IPS-15b (cell line): ENCODE data around the gene CFAP251.
A peak's percentile ranks its signal among the peaks of the same experiment; 100 is the strongest.

Source experiments
- H3K27me3 ChIP-seq: one replicate; pipeline ENCODE4 v1.6.1; 2013; ENCODE audit warnings: low read length; ENCODE audit not compliant: control insufficient read depth, insufficient read depth
- H3K36me3 ChIP-seq: one replicate; pipeline ENCODE4 v1.6.1; 2013; ENCODE audit warnings: low read length; ENCODE audit not compliant: control insufficient read depth, insufficient read depth
- H3K4me1 ChIP-seq: one replicate; pipeline ENCODE4 v1.6.1; 2013; ENCODE audit warnings: mild to moderate bottlenecking, low read length; ENCODE audit not compliant: control insufficient read depth, insufficient read depth
- H3K4me3 ChIP-seq: one replicate; pipeline ENCODE4 v1.5.1; 2013; ENCODE audit warnings: low read depth, low read length
- H3K9ac ChIP-seq: one replicate; pipeline ENCODE4 v1.6.1; 2013; ENCODE audit warnings: low read depth, mild to moderate bottlenecking, low read length
- H3K9me3 ChIP-seq: one replicate; pipeline ENCODE4 v1.6.1; 2013; ENCODE audit warnings: mild to moderate bottlenecking, low read length; ENCODE audit not compliant: control insufficient read depth, insufficient read depth

CFAP251 gene

DNA sequence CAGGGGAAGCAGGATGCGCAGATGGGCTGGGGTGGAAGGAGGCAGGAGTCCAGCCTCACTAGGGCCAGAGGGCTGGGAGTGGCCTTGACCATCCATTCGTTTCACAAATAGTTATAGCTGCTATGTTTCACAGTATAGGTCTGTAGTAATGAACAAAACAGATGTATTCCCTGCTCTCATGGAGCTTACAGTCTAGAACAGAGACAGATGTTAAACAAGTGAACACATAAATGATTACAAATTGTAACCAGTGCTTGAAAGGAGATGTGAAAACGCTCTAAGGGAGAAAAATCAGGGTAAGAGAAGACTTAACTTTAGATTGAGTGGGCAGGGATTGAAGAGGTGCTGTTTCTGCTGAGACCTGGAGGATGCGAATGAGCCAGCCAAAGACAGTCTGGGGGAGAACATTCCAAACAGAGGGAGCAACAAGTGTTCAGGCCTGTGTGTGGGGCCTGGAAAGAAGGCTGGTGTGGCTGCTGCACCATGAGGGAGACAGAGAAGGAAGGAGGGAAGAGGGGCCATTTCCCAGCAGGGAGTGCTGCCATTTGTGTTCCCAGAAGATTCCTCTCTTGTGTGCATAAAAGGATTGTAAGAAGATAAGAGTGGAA lies 14.6 kb downstream of the CFAP251 start:
- H3K4me3 ChIP-seq, result no peak overlapping the region

DNA sequence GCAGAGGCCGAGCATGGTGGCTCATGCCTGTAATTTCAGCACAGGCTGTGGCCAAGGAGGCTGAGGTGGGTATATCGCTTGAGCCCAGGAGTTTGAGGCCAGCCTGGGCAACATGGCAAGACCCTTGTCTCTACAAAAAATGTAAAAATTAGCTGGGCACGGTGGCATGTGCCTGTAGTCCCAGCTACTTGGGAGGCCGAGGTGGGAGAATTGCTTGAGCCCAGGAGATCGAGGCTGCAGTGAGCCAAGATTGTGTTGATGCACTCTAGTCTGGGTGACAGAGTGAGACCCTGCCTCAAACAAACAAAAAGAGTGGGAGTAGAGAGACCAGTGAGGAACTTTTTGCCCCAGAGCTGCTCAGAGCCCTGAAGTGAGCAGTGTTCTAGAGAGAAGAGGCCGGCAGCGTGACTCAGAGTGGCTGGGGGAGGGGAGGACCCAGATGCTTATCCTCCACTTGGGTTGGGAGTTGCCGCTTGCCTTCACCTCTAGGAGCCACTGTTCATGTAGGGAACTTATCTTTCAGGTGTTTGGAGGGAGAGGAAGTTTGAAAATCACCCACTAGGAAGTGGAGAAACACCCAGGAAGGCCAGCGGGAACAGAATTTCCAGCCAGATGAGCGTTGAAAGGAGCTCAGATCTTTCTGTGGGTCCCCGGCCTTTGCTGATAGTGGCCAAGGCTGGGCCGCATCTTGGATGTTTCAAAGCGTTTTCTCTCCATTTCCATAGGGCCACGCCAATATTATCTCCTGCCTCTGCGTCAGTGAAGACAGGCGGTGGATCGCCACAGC lies 15.3 kb downstream of the CFAP251 start:
- Histone ChIP-seq H3K9ac (peak overlapping the region; percentile 32), H3K27me3 (no peaks in the 10 kb centered on the region), H3K9me3 (no peaks in the 10 kb centered on the region), H3K4me3 (no peak overlapping the region), H3K4me1 (peaks cover 3% of the 10 kb centered on the region), H3K36me3 (no peaks in the 10 kb centered on the region)

More for the DNA sequence above, 14.6 kb downstream of the CFAP251 start:
- Histone ChIP-seq H3K9me3 (no peaks in the 10 kb centered on the region), H3K27me3 (no peaks in the 10 kb centered on the region), H3K9ac (no peak overlapping the region), H3K4me1 (peaks cover 3% of the 10 kb centered on the region), H3K36me3 (no peaks in the 10 kb centered on the region)

GRCh38 chr12:121934309-121934664 lies 15.9 kb downstream of the CFAP251 start:
- no peaks in the 10 kb centered on the region for H3K9me3 ChIP-seq
- no peaks in the 10 kb centered on the region for H3K27me3 ChIP-seq
- H3K4me1 ChIP-seq, result peaks cover 3% of the 10 kb centered on the region
- no peaks in the 10 kb centered on the region for H3K36me3 ChIP-seq
- H3K9ac ChIP-seq, result no peak overlapping the region
- H3K4me3 ChIP-seq, result no peak overlapping the region

GRCh38 chr12:121937654-121938053 lies 19.3 kb downstream of the CFAP251 start:
- no peaks in the 10 kb centered on the region for H3K27me3 ChIP-seq
- no peaks in the 10 kb centered on the region for H3K36me3 ChIP-seq
- peaks cover 6% of the 10 kb centered on the region for H3K4me1 ChIP-seq
- no peak overlapping the region for H3K9ac ChIP-seq
- H3K9me3 ChIP-seq, result no peaks in the 10 kb centered on the region
- H3K4me3 ChIP-seq, result no peak overlapping the region

GRCh38 chr12:121939186-121939585 lies 20.8 kb downstream of the CFAP251 start:
- Histone ChIP-seq H3K36me3 (no peaks in the 10 kb centered on the region), H3K4me3 (no peak overlapping the region), H3K27me3 (no peaks in the 10 kb centered on the region), H3K9me3 (no peaks in the 10 kb centered on the region), H3K4me1 (peaks cover 4% of the 10 kb centered on the region), H3K9ac (no peak overlapping the region)

DNA sequence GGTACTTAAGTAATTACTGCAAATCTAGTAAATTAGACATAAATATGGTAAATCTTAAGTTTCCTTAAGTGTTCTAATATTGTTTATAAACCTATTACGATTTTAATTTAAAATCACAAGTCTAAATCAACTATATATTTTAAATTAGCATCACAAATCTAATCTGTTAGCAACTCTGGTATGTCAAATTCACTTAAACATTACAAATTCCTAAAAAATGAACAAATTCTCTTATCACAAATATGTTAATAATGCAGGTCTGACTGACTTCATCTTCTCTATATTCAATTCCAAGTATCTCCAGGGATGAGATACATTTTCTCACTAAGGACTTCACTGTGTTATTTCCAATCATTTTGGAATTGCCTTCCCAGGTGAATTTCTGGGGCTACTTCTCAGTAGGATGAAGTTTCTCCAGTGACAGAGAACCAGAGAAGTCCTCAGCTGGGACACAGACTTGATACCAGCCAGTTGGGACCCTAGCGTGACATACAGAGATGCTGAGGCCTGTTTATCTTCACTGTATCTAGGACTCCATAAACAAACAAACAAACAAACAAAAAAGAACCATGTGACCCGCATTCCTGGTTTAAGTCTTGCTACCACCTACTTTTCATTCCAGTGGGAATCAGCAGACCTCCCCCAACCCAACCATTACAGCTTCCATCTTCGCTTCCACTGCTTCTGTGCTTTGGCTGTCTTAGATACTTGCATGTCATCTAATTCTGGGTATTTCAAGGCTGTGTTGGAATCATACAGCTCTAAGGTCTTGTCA lies 21.8 kb downstream of the CFAP251 start:
- Histone ChIP-seq H3K9me3 (no peaks in the 10 kb centered on the region), H3K27me3 (no peaks in the 10 kb centered on the region), H3K9ac (no peak overlapping the region), H3K4me1 (peaks cover 4% of the 10 kb centered on the region), H3K4me3 (no peak overlapping the region), H3K36me3 (no peaks in the 10 kb centered on the region)

DNA sequence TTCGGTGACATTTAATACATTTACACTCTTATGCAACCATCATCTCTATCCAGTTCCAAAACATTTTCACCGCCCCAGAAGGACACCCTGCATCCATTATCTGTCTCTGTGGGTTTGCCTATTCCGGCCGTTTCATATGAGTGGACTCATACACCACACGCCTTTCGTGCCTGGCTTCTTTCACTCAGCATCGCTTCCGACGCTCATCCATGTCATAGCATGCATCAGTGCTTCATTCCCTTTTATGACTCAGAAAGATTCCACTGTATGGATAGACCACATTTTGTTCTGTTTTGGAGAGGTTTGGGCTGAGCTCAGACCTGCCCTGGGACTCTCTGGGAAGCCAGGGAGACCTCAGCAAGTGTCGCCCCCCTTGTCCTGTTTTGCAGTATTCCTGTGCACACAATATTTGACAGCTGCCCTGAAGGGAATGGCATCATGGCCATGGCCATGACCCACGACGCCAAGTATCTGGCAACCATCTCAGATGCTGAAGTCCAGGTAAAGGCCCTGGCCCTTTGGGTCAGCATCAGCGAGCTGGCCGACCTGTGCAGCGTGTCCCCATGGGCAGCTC lies 23.8 kb downstream of the CFAP251 start:
- peaks cover 3% of the 10 kb centered on the region for H3K9me3 ChIP-seq
- H3K27me3 ChIP-seq, result no peaks in the 10 kb centered on the region
- peaks cover 4% of the 10 kb centered on the region for H3K4me1 ChIP-seq
- no peak overlapping the region for H3K9ac ChIP-seq
- H3K4me3 ChIP-seq, result no peak overlapping the region
- no peaks in the 10 kb centered on the region for H3K36me3 ChIP-seq

DNA sequence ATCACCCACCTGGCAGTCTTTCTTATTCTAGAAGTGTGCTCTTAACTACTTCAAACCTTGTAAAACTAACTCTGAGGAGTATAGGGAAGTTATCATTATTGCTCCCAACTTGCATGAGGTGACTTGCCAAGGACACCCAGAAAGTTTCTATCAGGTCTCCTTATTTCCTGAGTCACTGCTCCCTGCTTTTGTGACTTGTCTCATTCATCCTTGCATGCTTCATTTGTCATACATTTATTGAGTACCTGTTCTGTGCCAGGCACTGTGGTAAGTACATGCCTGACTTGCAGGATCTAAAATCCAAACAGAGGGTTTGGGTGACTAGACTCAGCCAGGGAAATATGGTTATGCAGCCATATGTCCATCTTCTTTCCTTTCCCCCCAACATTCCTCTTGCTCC lies 25.5 kb downstream of the CFAP251 start:
- H3K9me3 ChIP-seq, result peaks cover 3% of the 10 kb centered on the region
- no peak overlapping the region for H3K4me3 ChIP-seq
- no peak overlapping the region for H3K9ac ChIP-seq
- peaks cover 10% of the 10 kb centered on the region for H3K4me1 ChIP-seq
- no peaks in the 10 kb centered on the region for H3K27me3 ChIP-seq
- H3K36me3 ChIP-seq, result no peaks in the 10 kb centered on the region

GRCh38 chr12:121946313-121947025 lies 28.1 kb downstream of the CFAP251 start:
- Histone ChIP-seq H3K36me3 (no peaks in the 10 kb centered on the region), H3K9ac (no peak overlapping the region), H3K4me1 (peaks cover 7% of the 10 kb centered on the region), H3K27me3 (no peaks in the 10 kb centered on the region), H3K9me3 (peaks cover 3% of the 10 kb centered on the region), H3K4me3 (no peak overlapping the region)

GRCh38 chr12:121947981-121948380 lies 29.6 kb downstream of the CFAP251 start:
- peaks cover 3% of the 10 kb centered on the region for H3K9me3 ChIP-seq
- H3K4me1 ChIP-seq, result peaks cover 7% of the 10 kb centered on the region
- no peaks in the 10 kb centered on the region for H3K36me3 ChIP-seq
- no peaks in the 10 kb centered on the region for H3K27me3 ChIP-seq
- H3K9ac ChIP-seq, result no peak overlapping the region
- no peak overlapping the region for H3K4me3 ChIP-seq

- Histone ChIP-seq H3K36me3 (no peaks in the 10 kb centered on the region), H3K9ac (no peak overlapping the region), H3K27me3 (no peaks in the 10 kb centered on the region), H3K4me3 (no peak overlapping the region), H3K9me3 (peaks cover 3% of the 10 kb centered on the region), H3K4me1 (peaks cover 7% of the 10 kb centered on the region)
These were observed 31.4 kb downstream of the CFAP251 start for GRCh38 chr12:121949648-121950397.
